GM21723 (cell line): ENCODE data around the gene GNAO1.

Source experiments
- ATAC-seq: cut with Tn5 transposase; IDR thresholded peaks from one replicate; pipeline ENCODE4 v1.9.1; 2021; ENCODE audit warnings: mild to moderate bottlenecking, moderate library complexity; ENCODE audit not compliant: unreplicated experiment

The GNAO1 gene

GRCh38 chr16:56191156-56191815 is at the start of gene GNAO1:
GNAO1 (plus strand) TSS chr16:56191489; CDS start chr16:56192236, 747 bp downstream.
- ATAC-seq = no peak

GRCh38 chr16:56143666-56144065 is 47.6 kb upstream of the GNAO1 start:
- no peak for ATAC-seq

GRCh38 chr16:56145369-56145768 is 45.9 kb upstream of the GNAO1 start:
- ATAC-seq = no peak

GRCh38 chr16:56151621-56152020 is 39.7 kb upstream of the GNAO1 start:
- no peak for ATAC-seq

GRCh38 chr16:56161658-56162057 is 29.6 kb upstream of the GNAO1 start:
- ATAC-seq = no peak

GRCh38 chr16:56163089-56163488 is 28.2 kb upstream of the GNAO1 start:
- ATAC-seq = no peak

GRCh38 chr16:56163938-56164337 is 27.4 kb upstream of the GNAO1 start:
- peak; percentile 85 for ATAC-seq

- ATAC-seq = no peak
Measured at GRCh38 chr16:56164636-56165035, 26.7 kb upstream of the GNAO1 start.

- no peak for ATAC-seq
Measured at GRCh38 chr16:56174411-56174810, 16.9 kb upstream of the GNAO1 start.

- no peak for ATAC-seq
Measured at GRCh38 chr16:56181401-56181800, 9.9 kb upstream of the GNAO1 start.

GRCh38 chr16:56183266-56183665 is 8.0 kb upstream of the GNAO1 start:
- no peak for ATAC-seq

- no peak for ATAC-seq
Measured at GRCh38 chr16:56190048-56190676, 1.1 kb upstream of the GNAO1 start.

GRCh38 chr16:56190677-56191155 is 573 bp upstream of the GNAO1 start:
- ATAC-seq = no peak

- no peak for ATAC-seq
Measured at GRCh38 chr16:56191835-56192634, 746 bp downstream of the GNAO1 start.

GRCh38 chr16:56192635-56192945 is 1.3 kb downstream of the GNAO1 start:
- ATAC-seq = no peak

- ATAC-seq = no peak
Measured at GRCh38 chr16:56192986-56193945, 2.0 kb downstream of the GNAO1 start.

GRCh38 chr16:56193951-56194726 is 2.9 kb downstream of the GNAO1 start:
- no peak for ATAC-seq

- no peak for ATAC-seq
Measured at GRCh38 chr16:56195151-56195550, 3.9 kb downstream of the GNAO1 start.

- ATAC-seq = no peak
Measured at GRCh38 chr16:56196381-56196780, 5.1 kb downstream of the GNAO1 start.
